Head of caudate nucleus (tissue), 42 donors: ENCODE measurements around the gene SNX15.
A peak's percentile ranks its signal among the peaks of the same experiment; 100 is the strongest.

Source experiments
- DNase-seq, 42 donors: peaks; one replicate each; pipeline versions ENCODE4 v3.0.0 to v3.0.0-alpha.2; 2020 to 2021; ENCODE audit warnings: mixed read lengths in 7 of 42
- intact Hi-C: fragments of 100-400 bp; cut with DNase I; formaldehyde crosslinking; loops from one replicate; pipeline ENCODE4 v1.15.0; 2022

The SNX15 gene

GRCh38 chr11:65071907-65072630 is 44.8 kb downstream of the SNX15 start:
- DNase-seq = no peak
- intact Hi-C loops = no loop called here

GRCh38 chr11:65072631-65072966 is 45.4 kb downstream of the SNX15 start:
- DNase-seq = no peak
- intact Hi-C loops = no loop called here

- DNase-seq = no peak
- intact Hi-C loops = no loop called here
Measured at GRCh38 chr11:65077451-65077850, 50.2 kb downstream of the SNX15 start.

- intact Hi-C loops = no loop called here
- no peak for DNase-seq
Measured at GRCh38 chr11:65078151-65078550, 50.9 kb downstream of the SNX15 start.

- no peak for DNase-seq
- intact Hi-C loops = no loop called here
Measured at GRCh38 chr11:65078786-65079342, 51.6 kb downstream of the SNX15 start.

- intact Hi-C loops = no loop called here
- DNase-seq = no peak
Measured at GRCh38 chr11:65083134-65083833, 56.0 kb downstream of the SNX15 start.

- intact Hi-C loops = loop anchor here (1.0 to 2.0 kb wide), 2 partner anchors 12 to 33 kb away; partner anchors contain the start of genes VPS51 and ZNHIT2
- DNase-seq = peak; percentile 93 to 99 (median 98)
Measured at GRCh38 chr11:65083834-65084597, 56.8 kb downstream of the SNX15 start, which contains the start of the genes CDCA5 and ZFPL1. Gene CDCA5, minus strand, starts transcription at chr11:65084040. Its CDS starts 62 bp downstream, at chr11:65083978. Gene ZFPL1, plus strand, starts transcription at chr11:65084222. Its CDS starts 477 bp downstream, at chr11:65084699.

- intact Hi-C loops = loop anchor here (1.0 to 2.0 kb wide), 2 partner anchors 12 to 32 kb away; partner anchors contain the start of genes VPS51 and ZNHIT2
- no peak for DNase-seq
Measured at GRCh38 chr11:65084598-65085375, 57.5 kb downstream of the SNX15 start.

GRCh38 chr11:65085446-65085845 is 58.2 kb downstream of the SNX15 start:
- intact Hi-C loops = loop anchor here (2.0 kb wide), 1 partner anchor 31 kb away; the partner anchor contains the start of gene ZNHIT2
- DNase-seq = no peak

GRCh38 chr11:65086809-65087208 is 59.6 kb downstream of the SNX15 start:
- intact Hi-C loops = no loop called here
- DNase-seq = no peak

GRCh38 chr11:65087216-65087615 is 60.0 kb downstream of the SNX15 start:
- intact Hi-C loops = no loop called here

GRCh38 chr11:65087827-65088226 is 60.6 kb downstream of the SNX15 start:
- DNase-seq = no peak
- intact Hi-C loops = no loop called here

More at GRCh38 chr11:65087216-65087615, 60.0 kb downstream of the SNX15 start:
- no peak for DNase-seq

GRCh38 chr11:65089621-65090020 is 62.4 kb downstream of the SNX15 start:
- intact Hi-C loops = no loop called here
- DNase-seq = no peak
